Measurements from ENCODE around the gene PITRM1. TPM values are rescaled to one million over a fixed set of nuclear protein-coding genes. Genes with fewer than 3 reads are reported as not detected.

Gene PITRM1
- polyA plus RNA-seq, 1 of the 3 experiments (the other 2 are of a cell fraction) = 79.6 TPM

- Histone ChIP-seq H3K9me3 (no peaks in the 10 kb centered on the region), H3K4me3 (ENCODE audit: low read depth in 2 of 2, low read length in 1 of 2) (no peak overlapping the region), H3K36me3 (replicated peaks in 1 of 2; ENCODE audit: control insufficient read depth in 1 of 2, insufficient read depth in 2 of 2, low read length in 1 of 2) (no peaks in the 10 kb centered on the region), H4K20me1 (ENCODE audit: insufficient read depth) (no peaks in the 10 kb centered on the region), H3K9me2 (no peaks in the 10 kb centered on the region), H3K9ac (no peak overlapping the region), H3K27me3 (ENCODE audit: insufficient read depth) (no peaks in the 10 kb centered on the region), H3K4me2 (no peak overlapping the region), H3K79me2 (ENCODE audit: insufficient read depth) (no peaks in the 10 kb centered on the region), H3K4me1 (ENCODE audit: control insufficient read depth in 1 of 2, insufficient read depth in 2 of 2, low read depth in 1 of 2, low read length in 1 of 2) (peaks cover 11 to 12% of the 10 kb centered on the region in 2 experiments), H2AFZ (ENCODE audit: low read depth) (no peak overlapping the region), H3F3A (replicated peaks; ENCODE audit: insufficient read depth) (no peaks in the 10 kb centered on the region), H3K27ac (ENCODE audit: low read depth in 2 of 2, low read length in 1 of 2) (no peak overlapping the region)
- POLR2A ChIA-PET = no interaction called here
- CTCF ChIA-PET = interaction anchor here (0.7 to 11.1 kb wide), 5 partner anchors 87 to 1587 kb away, joined by 3 to 244 read pairs (median 3); no protein-coding TSS in a partner anchor
- DNase-seq = no peak
- TF ChIP-seq EZH2phosphoT487 (IDR thresholded peaks at IDR 0.05; ENCODE audit: borderline replicate concordance, low read depth) (no peak), JUND (IDR thresholded peaks at IDR 0.05) (no peak), SIN3A (IDR thresholded peaks at IDR 0.05; ENCODE audit: borderline replicate concordance, low read depth, low read length) (no peak), TAF1 (IDR thresholded peaks at IDR 0.05; ENCODE audit: borderline replicate concordance, low read depth, low read length) (no peak)
- TF ChIP-seq, protein P1, sequence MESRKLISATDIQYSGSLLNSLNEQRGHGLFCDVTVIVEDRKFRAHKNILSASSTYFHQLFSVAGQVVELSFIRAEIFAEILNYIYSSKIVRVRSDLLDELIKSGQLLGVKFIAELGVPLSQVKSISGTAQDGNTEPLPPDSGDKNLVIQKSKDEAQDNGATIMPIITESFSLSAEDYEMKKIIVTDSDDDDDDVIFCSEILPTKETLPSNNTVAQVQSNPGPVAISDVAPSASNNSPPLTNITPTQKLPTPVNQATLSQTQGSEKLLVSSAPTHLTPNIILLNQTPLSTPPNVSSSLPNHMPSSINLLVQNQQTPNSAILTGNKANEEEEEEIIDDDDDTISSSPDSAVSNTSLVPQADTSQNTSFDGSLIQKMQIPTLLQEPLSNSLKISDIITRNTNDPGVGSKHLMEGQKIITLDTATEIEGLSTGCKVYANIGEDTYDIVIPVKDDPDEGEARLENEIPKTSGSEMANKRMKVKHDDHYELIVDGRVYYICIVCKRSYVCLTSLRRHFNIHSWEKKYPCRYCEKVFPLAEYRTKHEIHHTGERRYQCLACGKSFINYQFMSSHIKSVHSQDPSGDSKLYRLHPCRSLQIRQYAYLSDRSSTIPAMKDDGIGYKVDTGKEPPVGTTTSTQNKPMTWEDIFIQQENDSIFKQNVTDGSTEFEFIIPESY (IDR thresholded peaks at IDR 0.05; ENCODE audit: borderline replicate concordance, low read depth) = no peak
- 100% methylated on average over 1 of the region's 4 CpGs for WGBS (ENCODE audit: low lambda C conversion rate)
Measured at GRCh38 chr10:3194871-3195270, 22.3 kb upstream of the PITRM1 start.

- no peak for DNase-seq
- no peaks in the 10 kb centered on the region for H4K20me1 ChIP-seq (ENCODE audit: insufficient read depth)
- CTCF ChIA-PET = interaction anchor here (0.7 to 11.1 kb wide), 19 partner anchors 9 to 1584 kb away, joined by 3 to 244 read pairs (median 4); partner anchors contain the start of gene PITRM1
- no peaks in the 10 kb centered on the region for H3F3A ChIP-seq (replicated peaks; ENCODE audit: insufficient read depth)
- POLR2A ChIA-PET = no interaction called here
- H3K9me3 ChIP-seq = no peaks in the 10 kb centered on the region
- H3K4me1 ChIP-seq (ENCODE audit: control insufficient read depth in 1 of 2, insufficient read depth in 2 of 2, low read depth in 1 of 2, low read length in 1 of 2) = peaks cover 11 to 12% of the 10 kb centered on the region in 2 experiments
- H3K27ac ChIP-seq (ENCODE audit: low read depth in 2 of 2, low read length in 1 of 2) = no peak overlapping the region
- no peaks in the 10 kb centered on the region for H3K27me3 ChIP-seq (ENCODE audit: insufficient read depth)
- H3K9ac ChIP-seq = no peak overlapping the region
- H3K4me3 ChIP-seq (ENCODE audit: low read depth in 2 of 2, low read length in 1 of 2) = no peak overlapping the region
- H3K36me3 ChIP-seq (replicated peaks in 1 of 2; ENCODE audit: control insufficient read depth in 1 of 2, insufficient read depth in 2 of 2, low read length in 1 of 2) = no peaks in the 10 kb centered on the region
- TF ChIP-seq TEAD4 (IDR thresholded peaks at IDR 0.05; ENCODE audit: borderline replicate concordance, insufficient read depth) (no peak), TAF1 (IDR thresholded peaks at IDR 0.05; ENCODE audit: borderline replicate concordance, low read depth, low read length) (no peak), RCOR1 (IDR thresholded peaks at IDR 0.05; ENCODE audit: low read length) (no peak), MXI1 (IDR thresholded peaks at IDR 0.05; ENCODE audit: low read depth, low read length) (no peak), EZH2phosphoT487 (IDR thresholded peaks at IDR 0.05; ENCODE audit: borderline replicate concordance, low read depth) (no peak), FOSL2 (IDR thresholded peaks at IDR 0.05; ENCODE audit: borderline replicate concordance, low read depth) (no peak), RAD21 (IDR thresholded peaks at IDR 0.05; ENCODE audit: low read length) (no peak), POLR2AphosphoS5 (IDR thresholded peaks at IDR 0.05; ENCODE audit: low read depth, low read length) (no peak), CTCF (IDR thresholded peaks at IDR 0.05) (no peak), SIN3A (IDR thresholded peaks at IDR 0.05; ENCODE audit: borderline replicate concordance, low read depth, low read length) (no peak), RFX5 (IDR thresholded peaks at IDR 0.05; ENCODE audit: low read length) (no peak), CHD2 (IDR thresholded peaks at IDR 0.05; ENCODE audit: low read length, partially characterized antibody) (no peak), MAX (IDR thresholded peaks at IDR 0.05; ENCODE audit: low read depth) (no peak), TCF12 (IDR thresholded peaks at IDR 0.05) (no peak), RXRA (IDR thresholded peaks at IDR 0.05; ENCODE audit: borderline replicate concordance, low read depth) (no peak)
- TF ChIP-seq, protein P2, sequence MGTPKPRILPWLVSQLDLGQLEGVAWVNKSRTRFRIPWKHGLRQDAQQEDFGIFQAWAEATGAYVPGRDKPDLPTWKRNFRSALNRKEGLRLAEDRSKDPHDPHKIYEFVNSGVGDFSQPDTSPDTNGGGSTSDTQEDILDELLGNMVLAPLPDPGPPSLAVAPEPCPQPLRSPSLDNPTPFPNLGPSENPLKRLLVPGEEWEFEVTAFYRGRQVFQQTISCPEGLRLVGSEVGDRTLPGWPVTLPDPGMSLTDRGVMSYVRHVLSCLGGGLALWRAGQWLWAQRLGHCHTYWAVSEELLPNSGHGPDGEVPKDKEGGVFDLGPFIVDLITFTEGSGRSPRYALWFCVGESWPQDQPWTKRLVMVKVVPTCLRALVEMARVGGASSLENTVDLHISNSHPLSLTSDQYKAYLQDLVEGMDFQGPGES (IDR thresholded peaks at IDR 0.05; ENCODE audit: low read depth, low read length) = no peak
- 96% methylated on average over 6 of the region's 6 CpGs for WGBS (ENCODE audit: low lambda C conversion rate)
- H3K9me2 ChIP-seq = no peaks in the 10 kb centered on the region
- 0 out of 2 replicates have a peak overlapping the region, but pooled peaks have one; percentile 64 for H2AFZ ChIP-seq (ENCODE audit: low read depth)
- no peaks in the 10 kb centered on the region for H3K79me2 ChIP-seq (ENCODE audit: insufficient read depth)
- no peak overlapping the region for H3K4me2 ChIP-seq
Measured at GRCh38 chr10:3193751-3194150, 21.2 kb upstream of the PITRM1 start.
